Measurements from ENCODE around the gene GTF2IRD1. TPM values are rescaled to one million over a fixed set of nuclear protein-coding genes. Genes with fewer than 3 reads are reported as not detected.

Gene GTF2IRD1
- total RNA-seq, 1 donor from 2014 or later, result 48.7 TPM

DNA sequence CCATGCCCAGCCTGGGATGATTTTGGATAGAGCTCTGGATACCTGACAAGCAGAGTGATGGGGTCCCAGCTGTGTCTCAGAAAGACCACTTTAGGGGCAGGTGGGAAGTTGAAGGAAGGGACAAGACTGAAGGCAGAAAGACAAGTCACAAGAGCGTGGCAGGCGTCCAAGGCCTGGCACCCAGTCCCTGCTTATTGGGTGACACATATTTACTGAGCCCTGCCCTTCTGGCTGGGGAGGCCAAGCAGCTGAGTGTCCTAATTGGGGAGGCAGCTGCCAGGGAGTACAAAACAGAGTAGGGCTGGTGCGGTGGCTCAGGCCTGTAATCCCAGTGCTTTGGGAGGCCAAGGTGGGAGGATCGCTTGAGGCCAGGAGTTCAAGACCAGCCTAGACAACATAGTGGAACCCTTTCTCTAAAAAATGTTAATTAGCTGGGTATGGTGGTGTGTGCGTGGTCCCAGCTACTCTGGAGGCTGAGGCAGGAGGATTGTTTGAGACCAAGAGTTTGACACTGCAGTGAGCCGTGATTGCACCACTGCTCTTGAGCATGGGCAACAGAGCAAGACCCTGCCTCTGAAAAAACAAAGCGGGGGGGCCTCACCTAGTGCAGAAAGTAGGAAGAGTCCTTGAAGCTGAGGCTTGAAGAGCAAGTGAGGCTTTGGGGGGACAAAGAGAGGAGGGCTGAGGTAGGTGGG lies 150.8 kb downstream of the GTF2IRD1 start:
- Mint-ChIP-seq H3K36me3 (ENCODE audit: unreplicated experiment) (peaks cover 7% of the 10 kb centered on the region), H3K27me3 (ENCODE audit: unreplicated experiment) (no peaks in the 10 kb centered on the region), H3K4me3 (ENCODE audit: unreplicated experiment) (no peak overlapping the region), H3K4me1 (ENCODE audit: unreplicated experiment) (peaks cover 14% of the 10 kb centered on the region), H3K9me3 (ENCODE audit: unreplicated experiment) (no peaks in the 10 kb centered on the region), H3K27ac (ENCODE audit: unreplicated experiment) (no peak overlapping the region)
- TF ChIP-seq, protein P1, sequence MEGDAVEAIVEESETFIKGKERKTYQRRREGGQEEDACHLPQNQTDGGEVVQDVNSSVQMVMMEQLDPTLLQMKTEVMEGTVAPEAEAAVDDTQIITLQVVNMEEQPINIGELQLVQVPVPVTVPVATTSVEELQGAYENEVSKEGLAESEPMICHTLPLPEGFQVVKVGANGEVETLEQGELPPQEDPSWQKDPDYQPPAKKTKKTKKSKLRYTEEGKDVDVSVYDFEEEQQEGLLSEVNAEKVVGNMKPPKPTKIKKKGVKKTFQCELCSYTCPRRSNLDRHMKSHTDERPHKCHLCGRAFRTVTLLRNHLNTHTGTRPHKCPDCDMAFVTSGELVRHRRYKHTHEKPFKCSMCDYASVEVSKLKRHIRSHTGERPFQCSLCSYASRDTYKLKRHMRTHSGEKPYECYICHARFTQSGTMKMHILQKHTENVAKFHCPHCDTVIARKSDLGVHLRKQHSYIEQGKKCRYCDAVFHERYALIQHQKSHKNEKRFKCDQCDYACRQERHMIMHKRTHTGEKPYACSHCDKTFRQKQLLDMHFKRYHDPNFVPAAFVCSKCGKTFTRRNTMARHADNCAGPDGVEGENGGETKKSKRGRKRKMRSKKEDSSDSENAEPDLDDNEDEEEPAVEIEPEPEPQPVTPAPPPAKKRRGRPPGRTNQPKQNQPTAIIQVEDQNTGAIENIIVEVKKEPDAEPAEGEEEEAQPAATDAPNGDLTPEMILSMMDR (IDR thresholded peaks at IDR 0.05), result no peak
- DNase-seq (ENCODE audit: extremely low spot score, unreplicated experiment), result no peak

DNA sequence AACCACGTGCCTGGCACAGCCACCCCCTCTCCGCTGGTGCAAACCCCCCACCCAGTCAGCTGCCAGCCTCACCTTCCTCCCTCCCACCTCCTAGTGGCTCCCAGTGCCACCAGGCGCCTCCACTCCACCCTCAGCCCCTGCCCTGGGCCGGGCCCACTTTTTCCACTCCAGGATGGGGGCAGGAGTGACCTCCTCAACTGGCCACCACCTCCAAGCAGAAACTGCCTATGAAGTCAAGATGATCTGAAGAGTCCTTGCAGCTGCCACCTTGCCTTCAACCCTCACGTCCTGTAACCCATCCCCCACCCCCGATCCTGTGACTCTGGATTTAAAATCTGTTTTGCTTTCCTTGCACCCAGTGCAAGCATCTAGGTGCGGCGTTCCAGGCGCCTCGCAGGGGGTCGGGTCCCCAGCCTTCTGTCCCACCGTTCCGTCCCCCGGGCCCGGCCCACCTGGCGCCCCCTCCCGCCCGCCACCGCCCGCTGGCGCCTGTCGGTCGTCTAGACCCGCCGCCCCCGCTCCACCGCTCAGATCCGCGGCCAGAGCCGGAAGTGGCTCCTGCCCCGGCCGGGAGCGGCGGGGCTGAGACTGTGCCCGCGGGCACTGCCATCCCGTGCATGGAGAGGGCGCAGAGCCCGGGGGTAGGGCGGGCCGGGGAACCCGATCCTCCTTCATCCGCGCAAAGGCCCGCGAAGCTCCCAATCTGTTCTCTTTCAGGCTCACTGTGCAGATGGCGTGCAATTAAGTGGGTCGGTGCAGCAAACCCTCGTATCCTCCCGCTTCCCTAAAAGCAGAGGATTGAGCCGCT lies 152.6 kb downstream of the GTF2IRD1 start:
- H3K4me3 Mint-ChIP-seq (ENCODE audit: unreplicated experiment), result peak overlapping the region; percentile 22
- no peaks in the 10 kb centered on the region for H3K9me3 Mint-ChIP-seq (ENCODE audit: unreplicated experiment)
- peak overlapping the region; percentile 50 for H3K27ac Mint-ChIP-seq (ENCODE audit: unreplicated experiment)
- H3K36me3 Mint-ChIP-seq (ENCODE audit: unreplicated experiment), result peaks cover 2% of the 10 kb centered on the region
- peaks cover 22% of the 10 kb centered on the region for H3K4me1 Mint-ChIP-seq (ENCODE audit: unreplicated experiment)
- no peaks in the 10 kb centered on the region for H3K27me3 Mint-ChIP-seq (ENCODE audit: unreplicated experiment)
- TF ChIP-seq, protein P1 (IDR thresholded peaks at IDR 0.05), result no peak
- DNase-seq (ENCODE audit: extremely low spot score, unreplicated experiment), result no peak

DNA sequence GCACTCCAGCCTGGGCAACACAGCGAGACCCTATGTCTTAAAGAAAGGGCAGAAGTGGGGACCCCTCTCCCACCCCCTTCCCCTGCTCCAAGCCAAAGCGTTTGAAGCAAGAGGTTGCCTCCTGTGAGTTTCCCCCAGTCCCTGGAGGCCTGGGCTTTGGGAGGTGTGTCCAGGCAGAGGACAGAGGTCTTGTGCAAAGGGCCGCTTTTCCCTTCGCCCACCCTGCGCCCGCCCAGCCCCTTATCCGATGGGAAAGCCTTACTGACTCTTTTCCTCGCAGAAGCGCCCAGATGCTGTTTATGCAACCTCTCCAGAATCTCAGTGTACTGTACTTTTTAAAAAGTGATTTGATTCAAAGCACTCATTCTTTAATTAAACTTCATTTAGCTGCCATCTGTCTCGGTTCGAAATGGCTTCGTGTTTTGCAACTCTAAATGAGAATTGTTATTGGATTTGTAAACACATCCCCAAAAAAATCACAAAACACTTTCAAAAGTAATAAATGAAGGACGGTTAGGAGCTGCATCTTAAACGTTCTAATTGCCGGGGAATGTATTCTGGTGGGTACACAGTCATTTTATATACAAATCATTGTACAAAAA lies 153.3 kb downstream of the GTF2IRD1 start:
- H3K4me3 Mint-ChIP-seq (ENCODE audit: unreplicated experiment), result peak overlapping the region; percentile 22
- H3K27ac Mint-ChIP-seq (ENCODE audit: unreplicated experiment), result no peak overlapping the region
- peaks cover 24% of the 10 kb centered on the region for H3K4me1 Mint-ChIP-seq (ENCODE audit: unreplicated experiment)
- TF ChIP-seq, protein P1 (IDR thresholded peaks at IDR 0.05), result no peak
- no peaks in the 10 kb centered on the region for H3K9me3 Mint-ChIP-seq (ENCODE audit: unreplicated experiment)
- H3K36me3 Mint-ChIP-seq (ENCODE audit: unreplicated experiment), result peaks cover 2% of the 10 kb centered on the region
- no peaks in the 10 kb centered on the region for H3K27me3 Mint-ChIP-seq (ENCODE audit: unreplicated experiment)
- DNase-seq (ENCODE audit: extremely low spot score, unreplicated experiment), result no peak

DNA sequence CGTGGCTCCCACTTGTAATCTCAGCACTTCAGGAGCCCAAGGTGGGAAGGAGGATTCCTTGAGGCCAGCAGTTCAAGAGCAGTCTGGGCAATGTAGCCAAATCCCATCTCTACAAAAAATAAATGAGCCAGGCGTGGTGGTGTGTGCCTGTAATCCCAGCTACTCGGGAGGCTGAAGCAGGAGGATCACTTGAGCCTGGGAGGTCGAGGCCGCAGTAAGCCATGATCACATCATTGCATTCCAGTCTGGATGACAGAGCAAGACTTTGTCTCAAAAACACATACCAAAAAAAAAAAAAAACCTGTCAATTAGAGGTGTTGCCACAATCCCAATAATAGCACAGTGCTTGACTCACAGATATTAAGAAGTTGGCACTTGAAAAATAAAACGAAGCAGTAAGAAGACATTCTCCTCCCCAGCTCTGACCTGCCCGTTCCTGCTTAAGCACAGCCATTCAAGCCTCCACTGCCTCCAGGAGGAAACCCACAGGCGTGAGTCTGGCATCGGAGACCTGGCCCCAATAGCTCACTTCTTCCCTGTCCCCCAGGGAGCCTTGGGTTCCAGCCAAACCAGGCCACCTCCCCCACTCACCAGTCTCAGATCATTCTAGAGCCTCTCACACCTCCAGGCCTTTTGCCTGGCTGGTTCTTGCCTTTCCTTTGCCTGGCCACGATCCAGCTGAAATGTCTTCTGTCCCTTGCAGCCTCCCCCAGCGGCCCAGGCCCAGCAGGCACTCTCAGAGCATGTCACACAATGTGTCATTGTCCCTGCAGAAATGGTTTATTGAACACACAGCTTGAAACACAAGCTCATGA lies 158.5 kb downstream of the GTF2IRD1 start:
- peak overlapping the region; percentile 83 for H3K27ac Mint-ChIP-seq (ENCODE audit: unreplicated experiment)

More for the DNA sequence above, 158.5 kb downstream of the GTF2IRD1 start:
- DNase-seq (ENCODE audit: extremely low spot score, unreplicated experiment), result no peak
- Mint-ChIP-seq H3K36me3 (ENCODE audit: unreplicated experiment) (no peaks in the 10 kb centered on the region), H3K9me3 (ENCODE audit: unreplicated experiment) (no peaks in the 10 kb centered on the region), H3K27me3 (ENCODE audit: unreplicated experiment) (no peaks in the 10 kb centered on the region), H3K4me3 (ENCODE audit: unreplicated experiment) (no peak overlapping the region), H3K4me1 (ENCODE audit: unreplicated experiment) (peaks cover 19% of the 10 kb centered on the region)
- TF ChIP-seq, protein P1 (IDR thresholded peaks at IDR 0.05), result no peak

Measured in osteocyte (in vitro differentiated cells).